Transverse colon (tissue), 4 donors: ENCODE data around the gene CSNK2A1. TPM values are rescaled to one million over a fixed set of nuclear protein-coding genes. Genes with fewer than 3 reads are reported as not detected.
A peak's percentile ranks its signal among the peaks of the same experiment; 100 is the strongest.

ENCODE experiments used
- DNase-seq: peaks from one replicate; pipeline ENCODE4 v3.0.0-alpha.2; 2019
- H3K27ac ChIP-seq, 4 donors: fragments of 200-600 bp; sonication (generic); 2 replicates each; pipeline ENCODE4 v1.5.1; 2016 to 2018; ENCODE audit warnings: inconsistent platforms in 4 of 4
- H3K27me3 ChIP-seq: fragments of 200-600 bp; sonication (generic); 2 replicates; pipeline ENCODE4 v1.5.1; 2017; ENCODE audit warnings: inconsistent platforms
- H3K36me3 ChIP-seq, 4 donors: fragments of 200-600 bp; sonication (generic); 2 replicates each; pipeline ENCODE4 v1.5.1; 2017 to 2019; ENCODE audit warnings: inconsistent platforms in 4 of 4
- H3K4me1 ChIP-seq, 4 donors: fragments of 200-600 bp; sonication (generic); 2 replicates each; pipeline ENCODE4 v1.5.1; 2017 to 2020; ENCODE audit warnings: inconsistent platforms in 4 of 4
- H3K4me3 ChIP-seq, 4 donors: fragments of 200-600 bp; sonication (generic); 1 replicate in 1 of 4; 2 replicates in 3 of 4; pipeline versions ENCODE4 v1.5.1 to v1.6.1; 2017 to 2019; ENCODE audit warnings: inconsistent platforms in 4 of 4
- H3K9me3 ChIP-seq, 2 donors: fragments of 200-600 bp; sonication (generic); 2 replicates each; pipeline ENCODE4 v1.5.1; 2017 to 2019; ENCODE audit warnings: inconsistent platforms in 2 of 2
- CTCF ChIP-seq, 5 experiments: fragments of 200-600 bp in 3 of 5; fragments of 450-650 bp in 2 of 5; sonication (generic) in 3 of 5; IDR thresholded peaks; 1 replicate in 2 of 5; 2 replicates in 3 of 5; pipeline ENCODE4 v1.5.1; 2016 to 2017; ENCODE audit warnings: antibody characterized with exemption in 5 of 5, inconsistent platforms in 3 of 5, mild to moderate bottlenecking in 2 of 5, moderate library complexity in 1 of 5
- EP300 ChIP-seq: sonication (generic); formaldehyde crosslinking; IDR thresholded peaks from one replicate; pipeline ENCODE4 v1.6.1; 2017; ENCODE audit warnings: antibody characterized with exemption, low read depth
- POLR2A ChIP-seq: fragments of 450-650 bp; IDR thresholded peaks from one replicate; pipeline ENCODE4 v1.6.1; 2016; ENCODE audit warnings: antibody characterized with exemption, mild to moderate bottlenecking, moderate library complexity
- POLR2AphosphoS5 ChIP-seq, 3 donors: sonication (generic); formaldehyde crosslinking; IDR thresholded peaks; one replicate each; pipeline ENCODE4 v1.6.1; 2016; ENCODE audit warnings: antibody characterized with exemption in 3 of 3
- WGBS, 2 donors: methylation state at CpG; one replicate each; pipeline ENCODE4 v1.1.5; 2018; ENCODE audit warnings: low coverage in 1 of 2; 5-methylcytosine and 5-hydroxymethylcytosine counted together
- in situ Hi-C, 4 donors: fragments of 200-750 bp; cut with MboI; loops; one replicate each; pipeline versions ENCODE4 v1.15.0 to v1.15.1; 2017; ENCODE audit warnings: low sequenced_read_pairs in 3 of 4, low pct_ligation_motif_present in 1 of 4, low pct_unique_long_range_greater_than_20kb in 1 of 4
- intact Hi-C: fragments of 100-400 bp; cut with DNase I; formaldehyde crosslinking; loops from one replicate; pipeline ENCODE4 v1.15.1; 2023; ENCODE audit warnings: low total_unique reads
- total RNA-seq, 4 donors: library from RNA; depleted of rRNA; stranded (reverse); fragments of >200 nt; gene quantifications; one replicate each; pipeline ENCODE4 v1.1.0, GENCODE V29; 2016

CSNK2A1 gene
- total RNA-seq, 4 donors from 2014 or later = 76.7 to 100 (median 82.6) TPM

- TF ChIP-seq CTCF (IDR thresholded peaks at IDR 0.05) (no peak), POLR2AphosphoS5 (IDR thresholded peaks at IDR 0.05) (no peak), POLR2A (no peak), EP300 (no peak)
- H3K36me3 ChIP-seq = peaks cover 0 to 36% (median 14%) of the 10 kb centered on the region in 4 donors
- intact Hi-C loops (no loop called here), in situ Hi-C loops (no loop called here)
- DNase-seq = no peak
- peaks cover 0 to 22% (median 11%) of the 10 kb centered on the region in 4 donors for H3K4me1 ChIP-seq
- 83 to 84% methylated on average over 3 of the region's 3 CpGs for WGBS, 2 donors
- H3K27me3 ChIP-seq = no peaks in the 10 kb centered on the region
- H3K27ac ChIP-seq = peak overlapping the region in 3 of 4 donors; percentile 33 to 58 (median 51)
- no peaks in the 10 kb centered on the region for H3K9me3 ChIP-seq
- no peak overlapping the region for H3K4me3 ChIP-seq
Measured at GRCh38 chr20:444117-444516, 99.5 kb downstream of the CSNK2A1 start.

- Histone ChIP-seq H3K27me3 (no peaks in the 10 kb centered on the region), H3K9me3 (no peaks in the 10 kb centered on the region), H3K27ac (peak overlapping the region in 3 of 4 donors; percentile 33 to 58 (median 51)), H3K4me1 (peaks cover 0 to 27% (median 11%) of the 10 kb centered on the region in 4 donors), H3K36me3 (peaks cover 0 to 36% (median 16%) of the 10 kb centered on the region in 4 donors), H3K4me3 (no peak overlapping the region)
- no peak for DNase-seq
- TF ChIP-seq POLR2A (no peak), CTCF (IDR thresholded peaks at IDR 0.05) (no peak), POLR2AphosphoS5 (IDR thresholded peaks at IDR 0.05) (no peak), EP300 (no peak)
- intact Hi-C loops (no loop called here), in situ Hi-C loops (no loop called here)
- WGBS, 2 donors = 61 to 65% methylated on average over 4 of the region's 4 CpGs
Measured at GRCh38 chr20:443223-443775, 100.3 kb downstream of the CSNK2A1 start.

GRCh38 chr20:440636-441035 is 103.0 kb downstream of the CSNK2A1 start:
- intact Hi-C loops = no loop called here
- H3K27me3 ChIP-seq = no peaks in the 10 kb centered on the region
- peaks cover 0 to 36% (median 11%) of the 10 kb centered on the region in 4 donors for H3K4me1 ChIP-seq
- no peaks in the 10 kb centered on the region for H3K9me3 ChIP-seq
- H3K27ac ChIP-seq = no peak overlapping the region
- in situ Hi-C loops = no loop called here
- WGBS, 2 donors = 58 to 94% methylated on average over 2 to 13 of the region's 13 CpGs
- no peak for DNase-seq
- no peak overlapping the region for H3K4me3 ChIP-seq
- H3K36me3 ChIP-seq = peaks cover 0 to 36% (median 18%) of the 10 kb centered on the region in 4 donors
- TF ChIP-seq POLR2AphosphoS5 (IDR thresholded peaks at IDR 0.05) (no peak), POLR2A (no peak), EP300 (no peak), CTCF (IDR thresholded peaks at IDR 0.05) (no peak)

- TF ChIP-seq EP300 (no peak), POLR2AphosphoS5 (IDR thresholded peaks at IDR 0.05) (no peak), POLR2A (no peak), CTCF (IDR thresholded peaks at IDR 0.05) (no peak)
- in situ Hi-C loops = no loop called here
- WGBS, 2 donors = 75 to 97% methylated on average over 1 to 7 of the region's 7 CpGs
- Histone ChIP-seq H3K4me1 (peaks cover 0 to 36% (median 11%) of the 10 kb centered on the region in 4 donors), H3K27ac (no peak overlapping the region), H3K27me3 (no peaks in the 10 kb centered on the region), H3K4me3 (no peak overlapping the region), H3K9me3 (no peaks in the 10 kb centered on the region), H3K36me3 (peaks cover 0 to 36% (median 18%) of the 10 kb centered on the region in 4 donors)
- intact Hi-C loops = no loop called here
- no peak for DNase-seq
Measured at GRCh38 chr20:440148-440547, 103.4 kb downstream of the CSNK2A1 start.
